ENCODE measurements around the gene ZBTB22.

GRCh38 chr6:33315793-33316602, 1.5 kb downstream of the ZBTB22 start:
- TF ChIP-seq, protein P1, sequence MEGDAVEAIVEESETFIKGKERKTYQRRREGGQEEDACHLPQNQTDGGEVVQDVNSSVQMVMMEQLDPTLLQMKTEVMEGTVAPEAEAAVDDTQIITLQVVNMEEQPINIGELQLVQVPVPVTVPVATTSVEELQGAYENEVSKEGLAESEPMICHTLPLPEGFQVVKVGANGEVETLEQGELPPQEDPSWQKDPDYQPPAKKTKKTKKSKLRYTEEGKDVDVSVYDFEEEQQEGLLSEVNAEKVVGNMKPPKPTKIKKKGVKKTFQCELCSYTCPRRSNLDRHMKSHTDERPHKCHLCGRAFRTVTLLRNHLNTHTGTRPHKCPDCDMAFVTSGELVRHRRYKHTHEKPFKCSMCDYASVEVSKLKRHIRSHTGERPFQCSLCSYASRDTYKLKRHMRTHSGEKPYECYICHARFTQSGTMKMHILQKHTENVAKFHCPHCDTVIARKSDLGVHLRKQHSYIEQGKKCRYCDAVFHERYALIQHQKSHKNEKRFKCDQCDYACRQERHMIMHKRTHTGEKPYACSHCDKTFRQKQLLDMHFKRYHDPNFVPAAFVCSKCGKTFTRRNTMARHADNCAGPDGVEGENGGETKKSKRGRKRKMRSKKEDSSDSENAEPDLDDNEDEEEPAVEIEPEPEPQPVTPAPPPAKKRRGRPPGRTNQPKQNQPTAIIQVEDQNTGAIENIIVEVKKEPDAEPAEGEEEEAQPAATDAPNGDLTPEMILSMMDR (conservative IDR thresholded peaks at IDR 0.05; ENCODE audit: low read length): no peak
- TF ChIP-seq EZH2phosphoT487 (IDR thresholded peaks at IDR 0.05; ENCODE audit: borderline replicate concordance): no peak

All from Loucy (cell line).